GM23248 (cell line): ENCODE measurements around the gene TNIP1.

ENCODE experiments used
- EZH2 ChIP-seq: fragments of 200-600 bp; sonication (generic); IDR thresholded peaks from 2 replicates; pipeline ENCODE4 v1.6.1; 2018; ENCODE audit warnings: antibody characterized with exemption, mild to moderate bottlenecking; ENCODE audit not compliant: insufficient read depth, poor library complexity, severe bottlenecking
- EZH2phosphoT487 ChIP-seq: fragments of 200-600 bp; sonication (generic); IDR thresholded peaks from 2 replicates; pipeline ENCODE4 v1.6.1; 2018; ENCODE audit warnings: antibody characterized with exemption, moderate library complexity, mild to moderate bottlenecking, low read depth; ENCODE audit not compliant: insufficient read depth

DNA sequence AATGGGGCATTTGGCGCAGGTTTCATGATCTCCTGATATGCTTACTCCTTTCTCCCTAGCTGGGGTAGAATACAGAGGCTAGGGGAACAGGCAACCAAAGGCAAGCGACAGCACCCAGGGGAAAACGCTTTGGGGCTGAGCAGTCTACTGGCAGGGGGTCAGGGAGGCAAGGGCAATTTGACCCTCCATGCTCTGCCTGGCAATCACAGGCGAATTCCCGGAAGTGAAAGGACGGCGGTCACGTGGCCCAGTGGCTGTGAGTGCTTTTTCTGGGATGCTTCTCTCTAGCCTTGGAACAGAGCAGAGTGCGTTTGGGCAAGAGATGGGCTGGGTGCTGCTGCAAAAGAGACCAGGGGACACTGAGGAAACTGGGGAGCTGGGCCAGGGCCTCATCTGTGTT is 54.7 kb downstream of the TNIP1 start:
- TF ChIP-seq EZH2, result no peak
- TF ChIP-seq EZH2phosphoT487, result no peak
